ENCODE results near the gene STAT3.

DNA sequence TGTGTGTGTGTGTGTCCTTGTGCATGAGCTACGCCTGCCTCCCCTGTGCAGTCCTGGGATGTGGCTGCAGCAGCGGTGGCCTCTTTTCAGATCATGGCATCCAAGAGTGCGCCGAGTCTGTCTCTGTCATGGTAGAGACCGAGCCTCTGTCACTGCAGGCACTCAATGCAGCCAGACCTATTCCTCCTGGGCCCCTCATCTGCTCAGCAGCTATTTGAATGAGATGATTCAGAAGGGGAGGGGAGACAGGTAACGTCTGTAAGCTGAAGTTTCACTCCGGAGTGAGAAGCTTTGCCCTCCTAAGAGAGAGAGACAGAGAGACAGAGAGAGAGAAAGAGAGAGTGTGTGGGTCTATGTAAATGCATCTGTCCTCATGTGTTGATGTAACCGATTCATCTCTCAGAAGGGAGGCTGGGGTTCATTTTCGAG lies 77.4 kb downstream of the STAT3 start:
- no peak for TF ChIP-seq CEBPB (IDR thresholded peaks at IDR 0.05)
- no peak for TF ChIP-seq TAF1 (IDR thresholded peaks at IDR 0.05; ENCODE audit: low read depth)
- TF ChIP-seq EP300 (IDR thresholded peaks at IDR 0.05; ENCODE audit: borderline replicate concordance): no peak

Data from Ishikawa (cell line).